Activated CD4-positive, alpha-beta T cell treated with anti-CD3 and anti-CD28 coated beads, Interleukin-2, amount 50 U/mL, for 1 hour (primary cell): Measurements from ENCODE around the gene ITPR2.
"Not testable (repeated sequence)": the region's sequence is repeated elsewhere in the genome, so short reads cannot be mapped to it uniquely, and the experiment has no call there.

Experiments used
- DNase-seq: peaks from one replicate; pipeline ENCODE4 v3.0.0-alpha.2; 2020

Gene ITPR2

DNA sequence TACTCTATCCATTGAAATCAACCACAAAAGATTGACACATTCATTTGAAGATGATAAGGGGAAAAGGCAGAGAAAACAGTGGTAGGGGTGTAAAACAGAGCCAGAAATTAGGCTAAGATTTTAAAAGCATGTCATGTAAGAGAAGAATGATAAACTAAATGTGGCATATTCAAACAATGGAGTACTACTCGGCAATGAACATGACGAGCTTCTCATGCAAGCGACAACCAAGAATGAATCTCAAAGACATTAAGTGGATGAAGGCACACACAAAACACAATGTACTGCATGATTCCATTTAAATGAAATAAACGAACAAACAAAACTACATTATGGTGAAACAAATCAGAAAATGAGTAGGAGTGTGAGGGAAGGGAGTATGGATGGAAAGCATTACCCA is 134.8 kb downstream of the ITPR2 start:
- no peak for DNase-seq

DNA sequence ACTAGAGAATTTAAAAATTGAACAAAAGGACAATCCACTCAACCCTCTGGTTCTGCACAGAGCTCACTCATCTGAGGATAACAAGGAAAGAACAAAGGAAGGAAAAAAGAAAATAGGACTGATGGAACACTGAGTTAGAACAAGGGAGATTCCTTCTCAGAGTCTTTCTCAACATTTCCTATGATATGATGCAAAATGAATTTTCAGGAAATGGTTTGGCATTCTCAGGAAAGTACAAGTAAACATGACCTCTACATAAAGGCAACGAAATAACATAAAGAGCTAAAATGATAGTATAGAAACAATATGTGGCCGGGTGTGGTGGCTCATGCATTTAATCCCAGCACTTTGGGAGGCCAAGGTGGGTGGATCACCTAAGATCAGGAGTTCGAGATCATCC is 135.8 kb downstream of the ITPR2 start:
- no peak for DNase-seq

DNA sequence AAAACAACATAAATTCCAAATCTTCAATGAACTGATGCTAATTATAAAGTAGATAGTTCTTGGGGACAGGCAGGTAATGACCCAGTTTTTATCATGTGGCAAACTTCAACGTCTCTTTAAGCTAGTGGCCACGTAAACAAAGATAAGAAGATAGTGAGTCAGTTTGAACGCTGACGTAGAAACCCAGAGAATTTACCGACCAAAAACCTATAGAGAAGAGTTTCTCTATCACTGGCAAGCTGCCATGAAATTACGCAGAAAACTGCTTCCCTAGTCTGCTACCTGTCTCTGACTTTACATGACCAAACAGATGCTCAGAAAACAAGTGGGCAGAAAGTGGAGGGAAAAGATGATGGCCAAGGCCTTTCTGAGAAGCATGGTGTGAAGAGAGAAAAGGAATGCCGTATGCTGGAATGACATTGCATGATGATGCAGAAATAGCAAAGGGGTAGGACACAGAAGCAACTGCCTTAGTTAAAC is 136.3 kb downstream of the ITPR2 start:
- no peak for DNase-seq

DNA sequence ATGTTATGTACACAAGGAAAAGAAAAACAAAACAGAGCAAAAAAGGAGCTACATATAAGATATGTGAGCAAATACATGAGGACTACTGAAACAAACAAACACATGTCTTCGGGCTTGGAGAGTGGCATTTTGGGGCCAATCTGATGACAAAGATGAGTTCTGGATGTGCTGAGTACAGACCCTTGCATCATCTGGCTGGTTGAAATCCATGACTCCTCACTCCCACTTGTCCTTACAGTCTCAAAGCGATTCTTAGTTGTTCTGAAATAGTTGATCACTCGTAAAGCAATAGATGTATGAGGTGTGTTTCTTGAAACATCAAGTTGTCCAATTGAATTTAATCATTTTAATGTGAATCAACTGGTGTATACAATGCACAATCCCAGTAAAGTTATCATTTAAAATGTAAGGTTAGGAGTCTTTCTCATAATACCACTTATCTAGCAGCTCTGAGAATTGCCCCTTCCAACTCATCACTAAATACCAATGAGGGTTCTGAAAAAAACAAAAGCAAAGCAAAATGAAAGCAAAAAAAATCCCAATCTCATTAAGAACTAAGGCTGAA is 136.9 kb downstream of the ITPR2 start:
- DNase-seq = no peak

DNA sequence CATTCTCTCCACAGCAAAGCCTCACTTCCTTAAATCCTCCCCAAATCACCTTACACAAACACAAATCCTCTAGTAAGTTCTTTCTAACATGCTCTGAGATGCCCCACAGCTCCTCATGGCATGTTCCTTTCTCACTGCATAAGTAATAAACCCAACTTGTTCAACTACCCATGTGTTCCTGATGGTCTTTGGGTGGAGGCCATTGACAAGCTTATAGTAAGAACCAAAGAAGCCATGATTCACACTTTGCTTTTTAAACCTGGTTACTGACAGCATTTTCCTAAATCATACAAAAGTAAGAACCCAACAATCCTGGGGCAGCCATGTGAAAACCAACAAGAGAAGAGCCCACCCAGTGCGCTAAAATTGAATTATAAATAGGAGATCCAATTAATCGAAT is 138.6 kb downstream of the ITPR2 start:
- no peak for DNase-seq

DNA sequence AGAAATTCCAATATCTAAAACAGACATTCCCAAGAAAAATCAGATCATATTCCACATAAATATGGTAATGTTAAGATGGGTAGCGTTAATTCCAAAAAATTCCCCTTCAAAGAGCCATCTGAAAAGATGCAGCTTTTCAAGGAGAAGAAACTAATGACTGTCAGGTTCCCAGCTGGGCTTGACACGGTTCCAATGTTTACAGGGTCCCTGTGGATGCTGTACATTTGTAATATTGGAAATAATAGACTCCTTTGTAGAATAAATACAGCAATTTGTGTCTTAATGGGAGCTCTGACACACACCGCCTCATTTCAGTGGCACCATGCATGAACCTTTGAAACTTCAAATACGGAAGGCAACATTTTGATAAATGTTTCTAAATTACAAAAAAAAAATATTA is 140.6 kb downstream of the ITPR2 start:
- DNase-seq = no peak

DNA sequence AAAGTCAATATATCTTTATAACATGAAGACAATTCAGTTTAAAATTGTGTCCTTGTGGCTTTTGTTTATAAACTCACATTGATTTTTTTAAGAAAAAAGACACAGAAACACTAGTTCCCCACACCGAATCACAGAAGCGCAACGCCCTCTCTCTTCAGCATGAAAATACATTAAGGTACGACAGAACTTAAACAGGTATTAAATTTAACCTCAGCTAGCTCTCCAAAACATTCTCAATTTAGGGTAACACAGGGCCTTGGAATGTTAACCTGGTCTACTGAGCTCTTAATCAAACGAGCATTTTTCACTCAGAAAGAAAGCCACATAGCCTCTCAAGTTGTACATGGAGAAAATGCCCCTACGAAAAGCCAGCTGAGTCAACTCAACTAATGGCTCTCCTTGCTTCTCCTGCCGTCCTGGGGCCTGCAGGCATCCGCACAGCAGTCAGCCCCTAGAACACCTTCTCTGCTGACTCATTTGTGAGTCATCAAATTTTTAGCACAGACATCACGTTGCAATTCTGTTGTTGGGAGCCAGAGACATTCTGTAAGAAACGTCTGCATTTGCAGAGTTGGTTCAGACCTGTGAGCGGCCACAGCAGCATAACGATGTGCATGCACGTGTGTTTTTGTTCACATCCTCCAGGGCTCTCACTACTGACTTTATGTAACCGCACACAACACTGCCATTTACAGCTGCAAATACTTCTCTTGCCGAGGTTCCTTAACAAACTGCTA is 141.6 kb downstream of the ITPR2 start:
- no peak for DNase-seq

DNA sequence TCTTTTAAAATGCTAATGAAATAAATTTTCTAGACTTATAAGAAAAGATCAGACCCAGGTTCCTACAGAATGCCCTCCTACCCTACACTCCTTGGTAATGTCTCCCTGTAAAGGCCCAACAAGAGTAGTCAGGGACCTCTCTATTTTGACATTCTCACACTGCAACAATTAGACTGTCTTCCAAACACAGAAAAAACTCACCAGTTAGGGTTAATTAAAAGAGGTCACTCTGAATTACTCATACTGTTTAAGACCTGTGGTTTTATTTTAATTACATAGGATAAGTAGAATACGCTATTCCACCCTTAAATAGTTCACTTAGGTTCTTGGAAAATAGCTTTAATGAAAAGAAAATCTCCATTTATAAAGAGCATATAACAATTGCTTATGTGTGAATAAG is 142.4 kb downstream of the ITPR2 start:
- DNase-seq = no peak

DNA sequence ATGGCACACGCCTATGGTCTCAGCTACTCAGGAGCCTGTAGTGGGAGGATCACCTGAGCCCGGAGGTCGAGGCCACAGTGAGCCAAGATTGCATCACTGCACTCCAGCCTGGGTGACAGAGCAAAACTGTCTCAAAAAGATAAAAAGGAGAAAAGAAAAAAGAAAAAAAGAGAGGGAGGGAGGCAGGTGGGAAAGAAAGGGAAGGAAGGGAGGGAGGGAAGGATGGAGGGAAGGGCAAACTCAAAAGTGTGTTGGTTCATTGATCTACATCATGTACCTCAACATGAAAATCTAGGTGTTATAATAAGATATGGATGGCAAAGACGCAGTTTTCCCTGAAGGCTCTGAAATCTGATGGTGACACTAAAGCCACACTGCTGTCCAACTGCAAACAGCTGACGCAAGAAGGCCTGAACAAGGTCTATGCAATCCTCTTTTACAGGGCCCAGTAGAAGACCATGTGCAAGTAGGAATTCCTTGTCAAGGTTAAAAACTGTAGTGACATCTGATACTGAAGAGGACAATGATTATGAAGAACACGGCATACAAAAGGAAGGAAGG is 143.6 kb downstream of the ITPR2 start:
- DNase-seq = no peak

DNA sequence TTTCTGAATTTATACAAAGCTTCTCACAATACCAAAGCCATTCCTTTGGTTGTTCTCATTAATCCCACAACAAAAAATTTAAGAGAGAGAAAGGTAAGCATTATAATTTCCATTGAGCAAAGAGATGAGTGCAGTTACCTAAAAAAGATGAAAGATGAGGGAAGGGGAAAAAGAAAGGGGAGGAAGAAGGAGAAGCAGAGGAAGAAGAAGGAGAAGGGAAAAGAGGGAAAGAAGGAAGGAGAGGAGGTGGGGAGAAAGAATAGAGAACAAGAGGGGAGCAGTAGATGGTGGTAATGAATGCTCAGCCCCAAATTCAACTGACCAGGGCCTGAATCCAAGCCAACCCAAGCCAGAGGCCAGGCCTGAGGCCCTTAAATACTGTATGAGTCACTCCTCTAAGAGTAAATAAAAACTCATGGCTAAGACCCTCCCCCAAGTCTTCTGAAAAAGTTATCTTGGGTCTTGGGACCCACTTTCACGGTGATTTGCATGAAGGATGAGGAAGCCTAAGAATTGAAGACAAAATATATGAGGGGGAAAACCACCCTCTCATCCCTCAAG is 144.6 kb downstream of the ITPR2 start:
- no peak for DNase-seq

DNA sequence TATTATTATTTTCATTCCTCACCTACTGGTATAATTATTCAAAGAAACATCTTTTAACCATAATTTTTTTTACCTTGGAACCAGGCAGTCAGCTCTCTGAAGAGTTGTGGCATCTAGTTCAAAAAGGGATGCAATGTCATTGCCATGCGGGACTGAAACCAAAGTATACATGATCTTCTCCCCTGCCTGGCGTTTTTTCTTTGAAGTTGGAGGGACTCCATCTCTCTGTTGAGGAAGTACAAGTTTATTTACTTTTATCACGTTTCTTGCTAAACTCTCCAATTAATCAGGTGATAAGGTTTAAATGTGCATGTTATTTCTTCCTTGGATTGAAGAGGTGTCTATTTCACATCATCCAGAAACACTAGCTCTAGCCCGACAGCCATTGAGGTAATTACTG is 146.6 kb downstream of the ITPR2 start:
- no peak for DNase-seq

DNA sequence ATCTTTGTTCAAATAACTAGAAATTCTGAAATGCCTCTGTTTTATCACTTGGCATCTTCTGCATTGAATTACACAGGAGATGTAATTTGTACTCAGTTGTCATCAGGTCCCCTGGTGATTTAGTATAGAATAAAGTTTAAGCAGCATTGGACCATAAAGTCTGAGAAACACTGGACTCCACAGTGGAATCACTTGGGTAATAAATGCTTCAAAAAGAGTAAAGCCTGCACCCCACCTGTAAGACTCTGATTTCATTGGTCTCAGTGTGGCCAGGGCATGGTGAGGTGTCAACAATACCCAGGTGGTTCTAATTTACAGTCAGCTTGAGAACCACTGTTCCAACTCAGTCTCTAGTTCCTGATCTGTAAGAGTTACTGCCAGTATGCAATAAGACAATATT is 148.9 kb downstream of the ITPR2 start:
- DNase-seq = no peak

DNA sequence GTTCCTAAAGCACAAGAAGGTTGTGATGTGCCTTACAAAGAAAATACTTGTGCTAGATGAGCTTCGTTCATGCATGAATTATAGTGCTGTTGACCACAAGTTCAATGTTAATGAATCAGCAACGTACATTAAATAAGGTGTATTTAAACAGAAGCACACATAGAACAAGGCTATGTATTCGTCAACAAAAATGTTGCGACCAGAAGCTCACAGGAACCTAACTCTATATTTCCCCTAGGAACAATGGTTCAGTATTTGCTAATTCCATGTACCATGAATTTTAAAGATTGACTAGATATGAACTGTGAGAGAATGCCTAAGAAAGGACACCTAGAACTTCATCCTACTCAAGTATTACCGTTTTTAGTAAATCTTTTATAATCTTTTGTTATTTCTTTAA is 149.6 kb downstream of the ITPR2 start:
- DNase-seq = no peak

DNA sequence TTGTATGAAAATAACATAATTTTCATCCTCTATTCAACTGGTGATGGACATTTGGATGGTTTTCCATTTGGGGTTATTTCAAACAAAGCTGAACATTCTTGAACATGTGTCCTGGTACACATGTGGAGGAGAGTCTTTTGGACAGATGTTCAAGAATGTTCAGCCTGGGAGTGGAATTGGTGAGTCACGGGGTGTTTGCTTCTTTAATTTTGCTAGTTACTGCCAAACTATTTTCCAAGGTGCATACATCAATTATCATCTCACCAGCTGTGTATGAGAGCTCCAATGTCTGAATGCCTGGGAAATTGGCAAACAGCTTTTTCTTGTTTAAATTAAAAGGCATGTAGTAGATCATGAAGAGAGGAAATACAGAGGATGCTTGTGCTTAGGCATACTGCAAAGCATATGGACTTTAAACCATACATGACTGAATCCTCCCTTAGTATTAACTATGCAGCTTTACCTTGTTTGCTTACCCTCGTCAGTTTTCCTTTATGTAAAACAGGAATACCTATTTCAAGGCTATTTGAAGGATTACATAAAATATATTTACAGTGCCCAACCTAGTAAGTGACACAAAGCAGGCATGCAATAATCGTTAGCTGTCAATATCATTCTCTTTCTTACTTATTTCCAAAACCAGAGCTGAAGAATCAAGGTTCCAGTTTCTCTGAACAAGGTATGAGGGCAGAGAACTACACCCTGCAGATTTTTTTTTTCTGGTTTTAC is 152.1 kb downstream of the ITPR2 start:
- no peak for DNase-seq

DNA sequence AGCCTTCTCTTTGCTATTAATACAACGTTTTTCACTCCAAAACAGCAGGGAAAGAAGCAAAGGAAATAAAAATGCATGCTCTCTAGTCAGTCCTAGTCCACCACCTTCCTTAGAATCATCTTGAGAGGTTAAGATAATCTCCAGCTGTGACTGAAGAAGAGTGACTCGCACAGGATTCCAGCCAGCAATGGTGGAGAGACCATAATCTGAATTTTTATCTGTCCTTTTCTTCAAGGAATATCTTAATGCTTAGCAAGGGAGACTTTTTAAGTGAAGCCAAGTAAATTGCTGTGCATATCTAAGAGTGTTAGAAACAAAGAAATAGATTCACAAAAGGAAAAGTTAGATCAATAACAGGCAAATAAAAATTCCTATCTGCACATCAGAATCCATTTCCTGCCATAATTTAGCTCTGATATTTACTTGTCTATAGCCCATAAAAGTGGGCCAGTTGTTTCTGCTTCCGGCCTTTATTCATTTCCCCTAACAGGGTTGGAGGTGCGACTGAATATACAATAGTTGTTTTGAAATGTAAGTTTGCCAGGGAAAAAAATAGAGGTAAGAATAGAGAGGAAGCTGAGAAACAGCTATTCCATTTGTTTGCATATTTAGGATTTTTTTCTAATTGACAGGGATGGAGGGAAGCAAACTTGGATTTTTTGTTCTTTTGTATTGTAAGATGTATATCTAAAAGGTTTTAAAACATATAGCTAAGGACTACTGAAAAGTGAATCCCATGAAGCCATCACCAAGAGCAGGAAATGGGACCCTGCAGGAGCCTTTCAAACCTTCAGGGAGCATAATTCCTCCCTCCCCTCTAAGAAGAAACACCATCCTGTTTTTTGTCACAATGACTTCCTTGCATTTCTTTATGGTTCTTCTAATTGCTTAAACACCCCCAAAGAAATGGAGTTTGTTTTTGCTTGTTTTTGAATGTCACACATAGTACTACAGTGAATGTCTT is 154.0 kb downstream of the ITPR2 start:
- DNase-seq = no peak

DNA sequence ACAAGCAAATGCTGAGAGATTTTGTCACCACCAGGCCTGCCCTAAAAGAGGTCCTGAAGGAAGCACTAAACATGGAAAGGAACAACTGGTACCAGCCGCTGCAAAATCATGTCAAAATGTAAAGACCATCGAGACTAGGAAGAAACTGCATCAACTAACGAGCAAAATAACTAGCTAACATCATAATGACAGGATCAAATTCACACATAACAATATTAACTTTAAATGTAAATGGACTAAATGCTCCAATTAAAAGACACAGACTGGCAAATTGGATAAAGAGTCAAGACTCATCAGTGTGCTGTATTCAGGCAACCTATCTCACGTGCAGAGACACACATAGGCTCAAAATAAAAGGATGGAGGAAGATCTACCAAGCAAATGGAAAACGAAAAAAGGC is 161.5 kb downstream of the ITPR2 start:
- DNase-seq = not testable (repeated sequence)

DNA sequence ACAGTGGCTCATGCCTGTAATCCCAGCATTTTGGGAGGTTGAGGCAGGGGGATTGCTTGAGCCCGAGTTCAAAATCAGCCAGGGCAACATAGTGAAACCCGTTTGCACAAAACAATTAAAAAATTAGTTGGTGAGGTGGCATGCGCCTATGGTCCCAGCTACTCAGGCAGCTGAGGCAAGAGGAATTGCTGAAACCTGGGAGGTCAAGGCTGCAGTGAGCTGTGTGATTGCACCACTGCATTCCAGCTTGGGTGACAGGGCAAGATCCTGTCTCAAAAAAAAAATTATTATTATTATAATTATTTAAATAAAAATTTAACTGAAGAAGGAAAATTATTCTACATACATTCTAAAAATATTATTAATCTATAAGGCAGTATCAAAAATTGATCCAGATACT is 164.1 kb downstream of the ITPR2 start:
- no peak for DNase-seq

DNA sequence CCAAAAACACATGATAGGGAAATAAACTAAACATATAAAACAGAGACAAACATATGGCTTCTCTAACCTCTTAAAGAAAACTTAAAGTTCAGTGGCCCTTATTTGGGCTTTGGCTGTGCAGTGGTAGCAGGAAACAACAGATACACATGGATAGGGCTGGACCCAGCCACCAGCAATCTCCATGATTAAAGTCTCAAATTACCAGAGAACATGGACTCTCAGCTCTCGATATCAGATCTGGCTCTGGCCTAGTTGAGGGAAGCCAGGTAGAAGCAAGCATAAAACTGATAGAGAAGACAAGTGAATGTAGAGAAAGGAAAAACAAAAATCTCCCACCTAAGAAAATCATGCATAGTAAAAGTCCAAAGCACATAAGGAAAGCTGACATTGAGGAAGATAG is 164.8 kb downstream of the ITPR2 start:
- DNase-seq = no peak

DNA sequence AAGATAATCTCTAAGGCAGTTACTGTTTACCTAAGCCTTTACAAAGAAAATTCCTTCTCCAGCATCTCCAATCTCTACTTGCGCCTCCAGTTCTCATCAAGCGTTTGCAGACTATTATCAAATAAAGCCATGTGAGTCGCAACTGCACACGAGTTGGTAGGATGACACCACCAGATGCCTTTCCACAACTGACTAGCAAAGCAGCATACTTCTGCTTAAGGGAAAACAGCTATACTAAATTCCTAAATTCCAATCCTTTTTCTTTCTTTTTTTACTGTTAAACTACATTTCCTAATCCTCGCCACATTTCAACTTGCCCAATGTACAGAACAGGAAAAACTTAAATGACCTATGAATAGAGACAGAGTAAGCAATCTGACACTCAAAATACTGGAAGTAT is 166.7 kb downstream of the ITPR2 start:
- DNase-seq = no peak

DNA sequence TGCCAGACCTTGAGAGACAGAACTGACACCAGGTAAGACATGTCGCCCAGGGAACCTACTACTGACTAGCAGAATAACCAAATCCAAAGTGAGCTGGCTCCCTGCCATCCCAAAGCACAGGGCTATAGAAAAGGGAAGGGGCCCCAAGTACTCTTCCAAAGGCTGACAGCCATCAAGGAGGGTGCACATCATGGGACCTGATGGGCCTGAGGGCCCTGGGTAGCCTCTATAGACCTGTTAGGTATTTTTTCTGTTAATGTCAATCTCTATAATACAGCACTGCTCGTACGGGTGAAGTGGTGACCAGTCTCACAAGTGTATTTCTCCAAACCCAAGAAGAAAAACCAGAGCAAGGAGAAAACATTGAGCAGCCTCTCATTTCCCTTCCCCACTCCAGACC is 171.6 kb downstream of the ITPR2 start:
- DNase-seq = no peak

DNA sequence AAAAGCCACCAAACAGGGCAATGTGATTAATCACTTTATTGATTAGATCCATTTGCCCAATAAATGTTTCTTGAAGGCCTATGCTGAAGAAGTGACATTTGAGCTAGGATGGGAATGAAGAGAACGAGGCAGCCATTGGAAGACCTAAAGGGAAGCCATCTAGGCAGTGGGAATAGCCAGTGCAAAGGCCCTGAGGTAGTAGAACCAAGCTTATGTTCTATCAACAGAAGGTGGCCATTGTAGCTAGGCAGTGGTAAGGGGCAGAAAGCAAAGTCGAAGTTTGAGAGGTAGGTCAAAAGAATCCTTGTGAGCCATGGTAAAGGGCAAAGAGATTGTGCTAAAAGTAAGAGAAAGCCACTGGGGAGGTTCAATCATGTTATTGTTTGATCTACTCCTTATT is 173.1 kb downstream of the ITPR2 start:
- DNase-seq = no peak

DNA sequence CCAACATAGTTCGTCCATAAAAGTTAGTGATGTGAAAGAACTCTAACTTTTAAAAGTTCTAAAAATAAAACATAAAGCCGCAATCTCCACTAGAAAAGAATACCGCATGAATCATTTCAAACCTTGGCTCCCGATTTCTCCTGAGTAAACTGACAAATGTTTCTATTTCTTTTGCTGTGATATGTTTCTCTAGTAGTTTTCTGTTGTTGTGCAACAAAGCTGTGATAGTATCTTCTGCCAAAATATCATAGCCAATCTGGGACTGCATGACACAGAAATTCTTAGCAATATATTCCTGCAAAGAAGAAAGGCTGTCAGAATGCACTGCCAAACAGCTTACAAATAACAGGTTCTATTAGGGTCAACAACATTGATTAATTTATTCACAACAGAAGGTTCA is 174.0 kb downstream of the ITPR2 start:
- no peak for DNase-seq
